HG02588 (cell line): ENCODE measurements around the gene ACER3.

ENCODE experiments used
- ATAC-seq: cut with Tn5 transposase; IDR thresholded peaks from one replicate; pipeline ENCODE4 v1.9.1; 2021; ENCODE audit warnings: mild to moderate bottlenecking, moderate library complexity; ENCODE audit not compliant: unreplicated experiment

Gene ACER3

DNA sequence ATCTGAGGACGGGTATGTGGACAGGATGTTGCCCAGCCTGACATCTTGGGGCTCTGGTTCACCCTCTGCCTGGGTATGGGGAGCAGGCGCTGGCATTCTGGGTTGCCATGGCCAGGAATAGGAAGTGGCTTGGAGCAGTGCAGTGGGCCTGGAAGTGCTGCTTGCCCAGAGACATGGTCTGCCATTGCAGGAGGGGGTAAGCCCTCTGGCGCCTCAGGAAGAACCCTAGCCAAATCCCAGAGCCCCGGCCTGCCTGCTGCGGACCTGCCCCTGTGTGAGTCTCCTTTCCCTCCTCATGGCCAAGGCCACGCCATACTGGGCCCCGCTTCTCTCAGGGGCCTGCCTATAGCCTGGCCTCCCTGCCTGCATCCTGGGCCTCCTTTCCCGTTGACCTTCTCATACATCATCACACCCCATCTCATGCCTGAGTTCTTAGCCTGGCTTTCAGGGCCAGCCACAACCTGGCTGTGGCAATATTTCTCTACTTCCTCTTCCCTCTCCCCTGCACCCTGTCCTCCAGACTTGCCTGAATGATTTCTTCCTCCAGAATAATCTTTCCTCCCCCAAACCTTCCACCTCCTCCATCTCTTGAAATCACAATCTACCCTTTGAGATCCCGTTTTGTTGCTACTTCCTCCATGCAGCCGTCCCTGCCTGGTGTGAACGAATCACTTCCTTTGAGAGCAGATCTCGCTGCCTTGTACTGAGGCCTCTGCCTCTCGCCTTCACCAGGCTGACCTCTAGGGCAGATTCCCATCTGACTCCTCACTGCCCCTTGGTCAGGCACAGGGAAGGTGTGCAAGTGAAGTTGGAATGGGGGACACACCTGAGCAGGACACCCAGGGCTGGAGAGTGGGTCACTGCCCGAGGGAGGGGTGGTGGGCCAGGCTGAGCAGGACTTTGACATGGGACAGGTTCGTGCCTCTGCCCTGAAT lies 211.2 kb downstream of the ACER3 start:
- no peak for ATAC-seq

DNA sequence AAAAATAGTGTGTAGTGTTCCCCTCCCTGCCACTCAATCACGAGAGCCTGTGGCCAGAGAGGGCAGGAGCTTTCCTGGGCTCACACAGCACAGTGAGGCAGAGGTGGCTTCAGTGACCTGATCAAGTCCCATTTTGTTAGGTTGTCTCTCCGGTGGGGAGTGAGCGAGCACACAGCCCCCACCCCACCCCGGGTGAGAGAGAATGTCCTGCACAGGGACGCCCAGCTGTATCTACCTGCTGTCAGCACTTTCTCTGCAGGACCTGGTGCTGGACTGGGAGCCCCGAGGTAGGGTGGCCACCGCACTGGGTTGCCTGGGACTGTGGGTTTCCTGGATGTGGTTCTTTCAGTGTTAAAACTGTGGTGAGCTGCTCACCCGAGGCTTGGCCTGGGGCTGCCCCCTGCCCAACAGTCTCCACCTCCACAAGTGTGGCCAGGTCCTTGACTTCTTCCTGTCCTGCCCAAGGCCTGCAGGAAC lies 212.2 kb downstream of the ACER3 start:
- ATAC-seq: no peak

DNA sequence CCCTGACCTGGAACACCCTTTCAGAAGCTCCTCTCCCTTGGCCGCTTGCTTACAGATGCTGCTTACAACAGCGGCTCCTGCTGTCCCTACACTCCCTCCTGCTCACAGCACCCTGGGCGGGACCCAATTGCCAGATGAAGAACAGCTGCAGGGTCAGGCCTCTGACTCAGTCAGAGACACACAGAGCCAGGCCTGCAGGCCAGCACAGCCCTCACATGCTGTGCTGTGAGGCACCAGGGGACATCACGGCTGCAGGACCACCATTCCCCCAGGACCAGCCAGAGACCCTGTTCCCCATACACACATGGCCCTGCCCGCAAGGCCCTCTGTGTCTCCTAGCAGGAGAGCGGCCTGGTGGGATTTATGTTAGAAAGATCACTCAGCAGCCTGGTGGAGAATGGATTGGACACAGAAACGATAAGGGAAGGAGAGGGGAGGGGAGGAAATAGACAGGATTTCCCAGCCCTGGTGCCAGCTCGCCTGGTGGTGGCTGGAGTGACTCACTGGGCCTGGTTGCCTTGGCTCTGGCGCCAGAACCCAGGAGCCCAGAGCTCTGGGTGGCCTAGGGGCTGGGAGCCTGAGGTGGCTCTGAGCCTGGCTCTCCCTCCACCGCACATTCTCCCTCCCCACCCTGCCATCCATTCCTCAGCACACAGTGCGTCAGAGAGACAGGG lies 212.7 kb downstream of the ACER3 start:
- no peak for ATAC-seq

DNA sequence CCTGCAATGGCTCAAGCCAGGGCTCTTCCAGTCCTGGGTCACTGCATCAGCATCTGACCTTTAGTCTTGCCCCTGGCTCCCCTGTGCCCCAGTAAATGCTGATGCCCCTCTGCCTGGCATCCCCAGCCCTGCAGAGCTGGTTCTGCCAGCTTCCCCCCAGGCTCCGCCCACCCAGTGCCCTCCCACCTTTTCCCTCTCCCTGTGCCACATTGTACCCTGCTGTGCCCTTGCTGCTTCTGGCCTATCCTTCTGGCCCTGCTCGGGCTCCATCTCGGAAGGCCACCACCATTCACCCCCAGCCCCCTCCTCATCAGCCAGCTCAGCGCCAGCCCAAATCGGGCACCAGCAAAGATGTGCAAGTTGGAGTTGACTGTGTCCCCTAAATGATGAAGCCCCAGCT lies 213.5 kb downstream of the ACER3 start:
- no peak for ATAC-seq

DNA sequence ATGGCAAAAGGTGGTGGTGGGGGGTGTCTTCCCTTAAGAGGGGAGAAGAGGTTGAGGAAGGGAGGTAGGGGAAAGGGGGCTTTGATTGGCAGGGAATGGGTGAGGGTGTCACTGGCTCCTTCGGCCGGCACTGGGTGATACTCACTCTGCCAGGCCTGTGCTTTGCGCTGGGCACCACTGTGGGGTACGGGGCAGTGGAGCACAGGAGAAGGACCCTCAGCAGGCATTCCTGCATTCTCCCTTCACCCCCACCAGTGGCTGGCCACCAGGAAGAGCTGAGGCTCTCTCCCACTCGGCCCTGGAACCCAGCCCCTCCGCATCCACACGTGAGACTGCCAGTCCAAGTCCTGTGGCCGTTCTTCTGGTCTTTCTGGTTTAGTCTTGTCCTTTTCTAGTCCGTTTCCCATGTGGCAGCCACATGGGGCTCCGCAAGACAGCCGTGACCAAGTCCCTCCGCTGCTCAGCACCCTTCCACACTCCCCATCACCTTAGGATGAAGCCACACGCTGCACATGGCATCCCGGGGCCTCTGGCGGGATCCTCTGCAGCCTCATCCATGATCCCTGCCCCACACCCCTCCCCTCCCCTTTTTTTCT lies 214.0 kb downstream of the ACER3 start:
- no peak for ATAC-seq

DNA sequence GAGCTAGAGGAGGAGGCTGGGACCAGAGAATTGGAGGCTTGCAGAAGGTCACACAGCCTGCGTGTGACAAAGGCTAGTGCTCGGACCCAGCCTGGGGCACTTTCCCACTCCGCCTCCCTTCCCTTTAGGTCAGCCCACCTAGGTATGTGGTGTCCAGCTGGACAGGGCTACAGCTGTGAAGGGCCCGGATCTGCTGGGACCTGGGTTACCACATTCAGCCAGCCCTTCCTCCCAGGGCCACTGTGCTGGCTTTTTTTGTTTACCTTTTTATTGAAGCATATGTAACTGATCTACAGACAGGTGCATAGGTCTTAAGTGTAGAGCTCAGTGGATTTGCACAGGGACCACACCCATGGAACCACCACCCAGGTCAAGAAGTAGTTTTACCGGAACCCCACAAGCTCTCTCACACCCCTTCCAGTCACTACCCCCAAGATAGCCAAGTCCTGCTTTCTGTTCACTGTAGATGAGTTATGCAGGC lies 214.7 kb downstream of the ACER3 start:
- no peak for ATAC-seq
